ENCODE data around the gene HMGN3. TPM values are rescaled to one million over a fixed set of nuclear protein-coding genes. Genes with fewer than 3 reads are reported as not detected.
"Not testable (repeated sequence)": the region's sequence is repeated elsewhere in the genome, so short reads cannot be mapped to it uniquely, and the experiment has no call there.

The HMGN3 gene
- polyA plus RNA-seq, 1 donor from 2014 or later = 121 TPM

DNA sequence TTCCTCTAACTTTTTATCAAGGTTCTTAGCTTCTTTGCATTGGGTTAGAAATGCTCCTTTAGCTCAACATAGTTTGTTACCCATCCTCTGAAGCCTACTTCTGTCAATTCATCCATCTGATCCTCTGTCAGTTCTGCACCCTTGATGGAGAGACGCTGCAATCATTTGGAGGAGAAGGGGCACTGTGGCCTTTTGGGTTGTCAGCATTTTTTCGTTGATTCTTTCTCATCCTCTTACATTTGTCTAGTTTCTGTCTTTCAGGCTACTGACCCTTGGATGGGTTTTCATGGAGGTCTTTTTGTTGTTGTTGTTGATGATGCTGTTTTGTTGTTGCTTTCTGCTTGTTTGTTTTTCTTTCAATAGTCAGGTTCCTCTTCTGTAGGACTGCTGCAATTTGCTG, 26.3 kb upstream of the HMGN3 start:
- no peaks in the 10 kb centered on the region for H4K20me1 ChIP-seq (ENCODE audit: insufficient read depth)
- no peak overlapping the region for H3K4me2 ChIP-seq (ENCODE audit: low read length)
- no peaks in the 10 kb centered on the region for H3F3A ChIP-seq (ENCODE audit: insufficient read depth, low read length, poor library complexity, severe bottlenecking)
- no peak overlapping the region for H3K27ac ChIP-seq (ENCODE audit: low read length)
- H3K79me2 ChIP-seq (replicated peaks; ENCODE audit: insufficient read depth, low read length) = no peaks in the 10 kb centered on the region
- no peak overlapping the region for H2AFZ ChIP-seq (ENCODE audit: low read depth, low read length)
- H3K9me3 ChIP-seq (ENCODE audit: low read length) = no peaks in the 10 kb centered on the region
- H3K9ac ChIP-seq (ENCODE audit: low read length) = no peak overlapping the region
- no peak for TF ChIP-seq MXI1 (conservative IDR thresholded peaks at IDR 0.05; ENCODE audit: poor library complexity, severe bottlenecking)
- TF ChIP-seq, protein P1, sequence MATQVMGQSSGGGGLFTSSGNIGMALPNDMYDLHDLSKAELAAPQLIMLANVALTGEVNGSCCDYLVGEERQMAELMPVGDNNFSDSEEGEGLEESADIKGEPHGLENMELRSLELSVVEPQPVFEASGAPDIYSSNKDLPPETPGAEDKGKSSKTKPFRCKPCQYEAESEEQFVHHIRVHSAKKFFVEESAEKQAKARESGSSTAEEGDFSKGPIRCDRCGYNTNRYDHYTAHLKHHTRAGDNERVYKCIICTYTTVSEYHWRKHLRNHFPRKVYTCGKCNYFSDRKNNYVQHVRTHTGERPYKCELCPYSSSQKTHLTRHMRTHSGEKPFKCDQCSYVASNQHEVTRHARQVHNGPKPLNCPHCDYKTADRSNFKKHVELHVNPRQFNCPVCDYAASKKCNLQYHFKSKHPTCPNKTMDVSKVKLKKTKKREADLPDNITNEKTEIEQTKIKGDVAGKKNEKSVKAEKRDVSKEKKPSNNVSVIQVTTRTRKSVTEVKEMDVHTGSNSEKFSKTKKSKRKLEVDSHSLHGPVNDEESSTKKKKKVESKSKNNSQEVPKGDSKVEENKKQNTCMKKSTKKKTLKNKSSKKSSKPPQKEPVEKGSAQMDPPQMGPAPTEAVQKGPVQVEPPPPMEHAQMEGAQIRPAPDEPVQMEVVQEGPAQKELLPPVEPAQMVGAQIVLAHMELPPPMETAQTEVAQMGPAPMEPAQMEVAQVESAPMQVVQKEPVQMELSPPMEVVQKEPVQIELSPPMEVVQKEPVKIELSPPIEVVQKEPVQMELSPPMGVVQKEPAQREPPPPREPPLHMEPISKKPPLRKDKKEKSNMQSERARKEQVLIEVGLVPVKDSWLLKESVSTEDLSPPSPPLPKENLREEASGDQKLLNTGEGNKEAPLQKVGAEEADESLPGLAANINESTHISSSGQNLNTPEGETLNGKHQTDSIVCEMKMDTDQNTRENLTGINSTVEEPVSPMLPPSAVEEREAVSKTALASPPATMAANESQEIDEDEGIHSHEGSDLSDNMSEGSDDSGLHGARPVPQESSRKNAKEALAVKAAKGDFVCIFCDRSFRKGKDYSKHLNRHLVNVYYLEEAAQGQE (IDR thresholded peaks at IDR 0.05; ENCODE audit: borderline replicate concordance) = no peak
- TF ChIP-seq SMC3 (conservative IDR thresholded peaks at IDR 0.05; ENCODE audit: poor library complexity) = no peak
- no peak for TF ChIP-seq RAD21 (conservative IDR thresholded peaks at IDR 0.05)
- TF ChIP-seq EP300 (conservative IDR thresholded peaks at IDR 0.05; ENCODE audit: poor library complexity, severe bottlenecking) = no peak
- no peak for TF ChIP-seq TAF1 (IDR thresholded peaks at IDR 0.05; ENCODE audit: low read depth)
- no peak for TF ChIP-seq EZH2 (IDR thresholded peaks at IDR 0.05; ENCODE audit: borderline replicate concordance, insufficient read depth, low read length, poor library complexity, severe bottlenecking)
- TF ChIP-seq POLR2AphosphoS5 (IDR thresholded peaks at IDR 0.05) = no peak
- TF ChIP-seq, protein P2, sequence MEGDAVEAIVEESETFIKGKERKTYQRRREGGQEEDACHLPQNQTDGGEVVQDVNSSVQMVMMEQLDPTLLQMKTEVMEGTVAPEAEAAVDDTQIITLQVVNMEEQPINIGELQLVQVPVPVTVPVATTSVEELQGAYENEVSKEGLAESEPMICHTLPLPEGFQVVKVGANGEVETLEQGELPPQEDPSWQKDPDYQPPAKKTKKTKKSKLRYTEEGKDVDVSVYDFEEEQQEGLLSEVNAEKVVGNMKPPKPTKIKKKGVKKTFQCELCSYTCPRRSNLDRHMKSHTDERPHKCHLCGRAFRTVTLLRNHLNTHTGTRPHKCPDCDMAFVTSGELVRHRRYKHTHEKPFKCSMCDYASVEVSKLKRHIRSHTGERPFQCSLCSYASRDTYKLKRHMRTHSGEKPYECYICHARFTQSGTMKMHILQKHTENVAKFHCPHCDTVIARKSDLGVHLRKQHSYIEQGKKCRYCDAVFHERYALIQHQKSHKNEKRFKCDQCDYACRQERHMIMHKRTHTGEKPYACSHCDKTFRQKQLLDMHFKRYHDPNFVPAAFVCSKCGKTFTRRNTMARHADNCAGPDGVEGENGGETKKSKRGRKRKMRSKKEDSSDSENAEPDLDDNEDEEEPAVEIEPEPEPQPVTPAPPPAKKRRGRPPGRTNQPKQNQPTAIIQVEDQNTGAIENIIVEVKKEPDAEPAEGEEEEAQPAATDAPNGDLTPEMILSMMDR (IDR thresholded peaks at IDR 0.05; ENCODE audit: poor library complexity, severe bottlenecking) = no peak
- H3K9me2 ChIP-seq (ENCODE audit: insufficient read depth, low read length) = no peaks in the 10 kb centered on the region
- H3K27me3 ChIP-seq (ENCODE audit: insufficient read depth, low read depth, low read length) = no peaks in the 10 kb centered on the region
- H3K4me3 ChIP-seq (ENCODE audit: low read length) = no peak overlapping the region
- H3K36me3 ChIP-seq (ENCODE audit: insufficient read depth, low read length) = no peaks in the 10 kb centered on the region

DNA sequence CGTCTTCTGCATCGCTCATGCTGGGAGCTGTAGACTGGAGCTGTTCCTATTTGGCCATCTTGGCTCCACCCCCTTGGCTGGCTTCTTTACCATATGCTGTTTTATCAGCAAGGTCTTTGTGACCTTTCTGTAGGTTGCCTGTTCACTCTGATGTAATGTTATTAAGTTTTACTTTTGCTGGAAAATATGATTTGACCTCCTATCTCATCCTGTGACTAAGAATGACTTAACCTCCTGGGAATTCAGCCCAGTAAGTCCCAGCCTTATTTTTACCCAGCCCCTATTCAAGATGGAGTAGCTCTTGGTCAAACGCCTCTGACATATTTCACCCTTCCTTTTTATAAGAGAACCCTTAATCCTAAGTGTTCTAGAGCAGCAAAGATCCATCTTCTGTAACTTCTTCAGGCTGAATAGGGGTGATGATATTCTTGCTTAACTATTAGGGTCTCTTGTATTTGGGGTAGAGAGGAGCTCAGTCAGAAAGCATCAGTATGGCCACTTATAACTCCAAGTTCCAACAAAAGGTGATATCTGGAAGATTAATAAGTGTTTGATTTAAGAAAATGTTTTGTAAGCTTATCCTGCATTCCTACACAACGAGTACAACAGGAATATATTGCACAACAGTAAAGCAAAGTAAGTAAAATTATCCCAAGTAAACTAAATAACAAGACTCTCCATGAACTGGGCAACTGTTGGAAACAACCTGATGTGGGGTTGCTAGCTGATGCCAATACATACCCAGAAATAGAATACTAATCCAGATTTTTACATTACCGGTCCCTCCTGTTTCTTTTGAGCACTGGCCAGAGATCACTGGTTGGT, 23.1 kb upstream of the HMGN3 start:
- Histone ChIP-seq H3K9me3 (ENCODE audit: low read length) (no peaks in the 10 kb centered on the region), H3K4me2 (ENCODE audit: low read length) (no peak overlapping the region), H3K9ac (ENCODE audit: low read length) (no peak overlapping the region), H3K4me3 (ENCODE audit: low read length) (no peak overlapping the region), H4K20me1 (ENCODE audit: insufficient read depth) (no peaks in the 10 kb centered on the region), H2AFZ (ENCODE audit: low read depth, low read length) (no peak overlapping the region), H3K79me2 (replicated peaks; ENCODE audit: insufficient read depth, low read length) (no peaks in the 10 kb centered on the region), H3K27ac (ENCODE audit: low read length) (no peak overlapping the region), H3K9me2 (ENCODE audit: insufficient read depth, low read length) (no peaks in the 10 kb centered on the region), H3K36me3 (ENCODE audit: insufficient read depth, low read length) (no peaks in the 10 kb centered on the region), H3F3A (ENCODE audit: insufficient read depth, low read length, poor library complexity, severe bottlenecking) (no peaks in the 10 kb centered on the region), H3K27me3 (ENCODE audit: insufficient read depth, low read depth, low read length) (no peaks in the 10 kb centered on the region)
- no peak for TF ChIP-seq POLR2AphosphoS5 (IDR thresholded peaks at IDR 0.05)
- TF ChIP-seq EP300 (conservative IDR thresholded peaks at IDR 0.05; ENCODE audit: poor library complexity, severe bottlenecking) = no peak
- TF ChIP-seq TAF1 (IDR thresholded peaks at IDR 0.05; ENCODE audit: low read depth) = no peak
- TF ChIP-seq, protein P1 (IDR thresholded peaks at IDR 0.05; ENCODE audit: borderline replicate concordance) = no peak
- no peak for TF ChIP-seq RAD21 (conservative IDR thresholded peaks at IDR 0.05)
- TF ChIP-seq EZH2 (IDR thresholded peaks at IDR 0.05; ENCODE audit: borderline replicate concordance, insufficient read depth, low read length, poor library complexity, severe bottlenecking) = no peak
- no peak for TF ChIP-seq MXI1 (conservative IDR thresholded peaks at IDR 0.05; ENCODE audit: poor library complexity, severe bottlenecking)
- TF ChIP-seq SMC3 (conservative IDR thresholded peaks at IDR 0.05; ENCODE audit: poor library complexity) = no peak
- TF ChIP-seq, protein P2 (IDR thresholded peaks at IDR 0.05; ENCODE audit: poor library complexity, severe bottlenecking) = no peak

DNA sequence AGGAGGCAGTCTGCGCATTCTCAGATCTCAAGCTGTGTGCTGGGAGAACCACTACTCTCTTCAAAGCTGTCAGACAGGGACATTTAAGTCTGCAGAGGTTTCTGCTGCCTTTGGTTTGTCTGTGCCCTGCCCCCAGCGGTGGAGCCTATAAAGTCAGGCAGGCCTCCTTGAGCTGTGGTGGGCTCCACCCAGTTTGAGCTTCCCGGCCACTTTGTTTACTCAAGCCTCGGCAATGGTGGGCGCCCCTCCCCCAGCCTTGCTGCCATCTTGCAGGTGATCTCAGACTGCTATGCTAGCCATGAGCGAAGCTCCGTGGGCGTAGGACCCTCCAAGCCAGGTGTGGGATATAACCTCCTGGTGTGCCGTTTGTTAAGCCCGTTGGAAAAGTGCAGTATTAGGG, 22.3 kb upstream of the HMGN3 start:
- not testable (repeated sequence) for H3K79me2 ChIP-seq (replicated peaks; ENCODE audit: insufficient read depth, low read length); H3K9me2 ChIP-seq (ENCODE audit: insufficient read depth, low read length); H3K36me3 ChIP-seq (ENCODE audit: insufficient read depth, low read length); H3K4me2 ChIP-seq (ENCODE audit: low read length); H4K20me1 ChIP-seq (ENCODE audit: insufficient read depth); H2AFZ ChIP-seq (ENCODE audit: low read depth, low read length); H3K27me3 ChIP-seq (ENCODE audit: insufficient read depth, low read depth, low read length); H3K27ac ChIP-seq (ENCODE audit: low read length); H3K4me3 ChIP-seq (ENCODE audit: low read length); H3K9me3 ChIP-seq (ENCODE audit: low read length); H3K9ac ChIP-seq (ENCODE audit: low read length); H3F3A ChIP-seq (ENCODE audit: insufficient read depth, low read length, poor library complexity, severe bottlenecking)
